Activated naive CD8-positive, alpha-beta T cell (primary cell): ENCODE data around the gene HHLA2.
A peak's percentile ranks its signal among the peaks of the same experiment; 100 is the strongest.

Experiments used
- H3K27ac Mint-ChIP-seq: one replicate; pipeline ENCODE4 v1.8.0; 2021; ENCODE audit warnings: mixed read lengths
- H3K27me3 Mint-ChIP-seq: one replicate; pipeline ENCODE4 v1.8.0; 2021; ENCODE audit warnings: mixed read lengths
- H3K36me3 Mint-ChIP-seq: one replicate; pipeline ENCODE4 v1.8.0; 2021; ENCODE audit warnings: mixed read lengths
- H3K4me1 Mint-ChIP-seq: one replicate; pipeline ENCODE4 v1.8.0; 2021; ENCODE audit warnings: low read depth, mixed read lengths
- H3K4me3 Mint-ChIP-seq: one replicate; pipeline ENCODE4 v1.8.0; 2021; ENCODE audit warnings: mild to moderate bottlenecking, mixed read lengths
- H3K9me3 Mint-ChIP-seq: one replicate; pipeline ENCODE4 v1.8.0; 2021; ENCODE audit warnings: low read depth, mixed read lengths

The HHLA2 gene

DNA sequence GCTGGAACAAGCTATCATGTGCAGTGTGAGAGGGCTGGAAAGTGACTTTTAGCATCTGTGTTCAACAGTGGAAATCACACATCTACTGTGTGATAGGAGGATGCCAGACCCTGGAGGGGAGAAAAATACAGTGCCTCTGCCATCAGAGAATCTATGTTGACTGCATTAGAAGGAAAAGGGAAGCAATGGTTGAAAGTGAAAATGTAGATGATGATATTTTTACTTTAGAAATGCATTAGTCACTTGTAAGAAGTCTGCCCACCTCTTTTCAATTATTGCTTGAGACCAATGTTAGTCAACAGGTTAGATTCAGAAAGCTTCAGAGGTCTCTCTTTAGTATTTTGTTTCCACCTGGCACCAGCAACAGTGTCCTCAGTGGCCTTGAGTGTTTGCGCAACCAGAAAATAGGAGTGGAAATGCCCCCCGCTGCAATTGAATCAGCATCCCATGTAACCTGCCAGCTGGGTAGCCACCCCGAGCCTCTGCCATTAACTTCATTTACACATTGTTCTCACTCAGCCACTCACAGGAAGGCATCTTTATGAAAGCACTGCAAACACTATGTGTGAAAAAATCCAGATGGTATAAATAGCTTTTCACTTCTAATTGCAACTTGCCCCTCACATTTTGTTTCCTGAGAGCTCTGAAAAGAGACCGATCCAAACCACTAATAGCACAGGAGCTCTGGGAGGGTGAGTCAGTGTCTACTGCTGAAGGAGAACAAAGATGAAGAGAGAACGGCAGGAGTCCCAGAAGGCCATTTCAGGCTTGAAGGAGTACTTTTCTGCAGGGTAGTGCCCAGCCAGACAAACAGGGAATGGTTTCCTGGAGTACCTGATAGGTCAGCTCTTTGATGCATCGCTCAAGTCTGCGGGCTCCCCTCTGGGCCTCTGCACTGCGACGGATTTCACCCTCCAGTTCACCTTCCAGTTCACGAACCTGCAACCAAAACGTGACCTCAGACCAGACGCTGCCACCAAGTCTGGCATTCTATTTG is 92.1 kb downstream of the HHLA2 start:
- H3K27ac Mint-ChIP-seq, result peak overlapping the region; percentile 82
- H3K36me3 Mint-ChIP-seq, result no peaks in the 10 kb centered on the region
- peak overlapping the region; percentile 4 for H3K4me3 Mint-ChIP-seq
- H3K9me3 Mint-ChIP-seq, result no peaks in the 10 kb centered on the region
- H3K27me3 Mint-ChIP-seq, result peaks cover 4% of the 10 kb centered on the region
- peaks cover 26% of the 10 kb centered on the region for H3K4me1 Mint-ChIP-seq

DNA sequence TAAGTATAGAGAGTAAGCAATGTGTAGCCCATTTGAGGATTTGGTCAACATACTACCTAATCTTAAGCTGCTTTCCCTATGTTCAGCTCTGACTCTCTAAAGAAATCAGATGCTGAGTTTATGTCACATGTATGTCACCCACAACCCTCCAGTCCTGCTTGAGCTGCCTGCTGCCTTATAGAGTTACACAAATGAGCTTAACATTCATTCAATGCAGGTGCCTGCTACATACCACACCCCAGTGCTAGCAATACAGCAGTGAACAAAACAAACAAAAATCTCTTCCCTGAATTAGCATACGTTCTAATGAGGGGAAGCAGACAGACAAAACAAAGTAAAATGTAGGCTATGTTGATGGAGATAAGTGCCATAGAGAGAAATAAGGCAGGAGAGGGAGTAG is 93.0 kb downstream of the HHLA2 start:
- peaks cover 26% of the 10 kb centered on the region for H3K4me1 Mint-ChIP-seq
- H3K4me3 Mint-ChIP-seq, result no peak overlapping the region
- no peaks in the 10 kb centered on the region for H3K9me3 Mint-ChIP-seq

DNA sequence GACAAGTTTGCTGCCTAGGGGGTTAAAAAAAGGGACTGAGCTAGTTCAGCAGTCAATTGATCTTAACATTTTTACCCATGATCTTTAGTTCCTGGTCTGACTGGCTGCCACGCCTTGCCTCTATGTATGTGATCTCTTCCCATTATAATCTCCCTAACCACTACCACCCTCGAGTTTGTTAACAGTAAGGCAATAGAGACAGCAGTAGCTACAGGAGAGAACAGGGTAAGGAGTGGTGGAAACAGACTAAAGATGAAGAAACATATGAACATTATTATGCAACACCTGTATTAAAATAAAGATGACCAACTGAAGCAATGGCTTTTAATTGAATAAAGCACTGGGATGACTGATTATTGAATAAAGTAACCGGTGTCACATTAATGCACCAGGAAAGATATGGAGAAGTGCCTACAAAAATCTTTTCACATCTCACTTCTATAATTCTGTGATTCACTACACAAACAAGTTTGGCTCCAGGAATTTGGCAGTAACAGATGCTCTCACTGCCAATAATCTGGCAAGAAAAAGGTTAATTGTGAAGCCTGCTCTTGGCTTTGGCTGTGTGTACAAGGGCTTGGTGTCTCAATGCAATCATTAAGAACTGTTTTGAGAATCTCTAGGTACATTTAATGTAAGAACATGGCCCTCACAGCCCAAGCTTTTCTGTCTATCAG is 95.7 kb downstream of the HHLA2 start:
- Mint-ChIP-seq H3K36me3 (no peaks in the 10 kb centered on the region), H3K4me3 (no peak overlapping the region), H3K27me3 (peaks cover 4% of the 10 kb centered on the region), H3K27ac (no peak overlapping the region), H3K4me1 (peaks cover 20% of the 10 kb centered on the region), H3K9me3 (no peaks in the 10 kb centered on the region)

More for the DNA sequence above, 93.0 kb downstream of the HHLA2 start:
- Mint-ChIP-seq H3K27me3 (peaks cover 4% of the 10 kb centered on the region), H3K36me3 (no peaks in the 10 kb centered on the region), H3K27ac (peak overlapping the region; percentile 2)

DNA sequence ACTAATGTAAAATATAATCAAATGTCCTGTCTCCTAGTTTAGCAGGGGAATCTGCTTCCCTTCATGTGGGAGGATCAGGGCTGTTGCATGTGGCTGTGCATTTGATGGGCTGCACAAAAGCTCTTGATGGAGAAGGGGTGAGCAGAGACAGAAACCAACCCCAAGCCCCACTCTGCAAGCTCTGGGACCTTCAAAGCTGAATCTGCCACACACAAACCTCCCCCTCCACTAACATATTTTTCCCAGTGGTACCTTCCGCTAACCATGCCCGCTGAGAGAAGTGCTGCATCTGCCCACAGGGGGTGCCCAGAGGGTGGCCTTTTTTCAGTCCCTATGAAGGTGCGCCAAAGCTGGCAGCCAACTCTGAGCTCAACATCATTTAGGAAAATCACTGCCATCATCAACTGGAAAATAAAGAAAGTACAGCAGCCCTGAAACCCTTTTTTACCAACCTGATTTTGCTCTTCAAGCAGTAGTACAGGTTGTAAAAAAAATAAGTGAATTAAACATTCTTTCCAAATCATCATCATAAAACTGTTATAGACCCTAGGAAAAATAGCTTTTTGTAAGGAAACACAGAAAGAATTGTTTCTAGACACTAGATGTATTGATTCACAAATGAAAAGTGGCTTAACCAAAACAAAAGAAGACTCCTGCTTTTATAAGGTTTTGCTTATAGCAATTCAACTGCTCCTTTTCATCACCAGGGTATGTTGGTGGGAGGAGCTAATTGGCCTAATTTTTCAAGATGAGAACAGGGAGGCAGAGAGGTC is 97.0 kb downstream of the HHLA2 start:
- no peaks in the 10 kb centered on the region for H3K36me3 Mint-ChIP-seq
- H3K9me3 Mint-ChIP-seq, result no peaks in the 10 kb centered on the region
- no peak overlapping the region for H3K4me3 Mint-ChIP-seq

GRCh38 chr3:108394016-108394415 is 97.7 kb downstream of the HHLA2 start:
- peaks cover 2% of the 10 kb centered on the region for H3K4me1 Mint-ChIP-seq
- H3K27me3 Mint-ChIP-seq, result peaks cover 4% of the 10 kb centered on the region
- no peak overlapping the region for H3K27ac Mint-ChIP-seq
- no peaks in the 10 kb centered on the region for H3K9me3 Mint-ChIP-seq
- H3K4me3 Mint-ChIP-seq, result no peak overlapping the region
- H3K36me3 Mint-ChIP-seq, result no peaks in the 10 kb centered on the region

More for the DNA sequence above, 97.0 kb downstream of the HHLA2 start:
- Mint-ChIP-seq H3K27me3 (peaks cover 4% of the 10 kb centered on the region), H3K27ac (no peak overlapping the region), H3K4me1 (peaks cover 9% of the 10 kb centered on the region)

GRCh38 chr3:108394563-108394962 is 98.2 kb downstream of the HHLA2 start:
- H3K27me3 Mint-ChIP-seq, result peaks cover 4% of the 10 kb centered on the region
- no peaks in the 10 kb centered on the region for H3K4me1 Mint-ChIP-seq
- H3K27ac Mint-ChIP-seq, result no peak overlapping the region
- H3K9me3 Mint-ChIP-seq, result peaks cover under 1% of the 10 kb centered on the region
- no peaks in the 10 kb centered on the region for H3K36me3 Mint-ChIP-seq
- H3K4me3 Mint-ChIP-seq, result no peak overlapping the region

GRCh38 chr3:108396336-108396735 is 100.0 kb downstream of the HHLA2 start:
- Mint-ChIP-seq H3K27ac (no peak overlapping the region), H3K4me1 (no peaks in the 10 kb centered on the region), H3K27me3 (peaks cover 4% of the 10 kb centered on the region)

DNA sequence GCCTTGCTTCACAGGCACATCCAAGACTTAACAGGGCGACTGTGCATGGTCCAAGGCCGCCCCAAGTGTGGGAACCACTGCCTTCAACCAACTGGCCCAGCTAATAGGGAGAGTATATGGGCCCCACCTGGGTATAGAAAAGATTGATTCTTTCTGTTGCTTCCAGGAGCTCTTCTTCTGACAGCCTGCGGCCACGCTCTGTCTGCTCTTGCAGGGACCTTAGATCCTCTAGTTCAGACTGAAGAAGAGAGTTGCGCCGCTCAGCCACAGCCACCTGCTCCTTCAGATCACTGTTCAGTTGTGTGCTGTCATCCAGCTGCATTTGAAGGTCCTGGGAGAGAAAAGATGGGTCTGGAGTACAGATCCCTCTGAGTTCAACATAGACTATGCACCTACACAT is 102.2 kb downstream of the HHLA2 start:
- peaks cover 5% of the 10 kb centered on the region for H3K9me3 Mint-ChIP-seq
- H3K4me3 Mint-ChIP-seq, result no peak overlapping the region
- no peak overlapping the region for H3K27ac Mint-ChIP-seq

More at GRCh38 chr3:108396336-108396735, 100.0 kb downstream of the HHLA2 start:
- Mint-ChIP-seq H3K9me3 (peaks cover 5% of the 10 kb centered on the region), H3K36me3 (no peaks in the 10 kb centered on the region), H3K4me3 (no peak overlapping the region)

DNA sequence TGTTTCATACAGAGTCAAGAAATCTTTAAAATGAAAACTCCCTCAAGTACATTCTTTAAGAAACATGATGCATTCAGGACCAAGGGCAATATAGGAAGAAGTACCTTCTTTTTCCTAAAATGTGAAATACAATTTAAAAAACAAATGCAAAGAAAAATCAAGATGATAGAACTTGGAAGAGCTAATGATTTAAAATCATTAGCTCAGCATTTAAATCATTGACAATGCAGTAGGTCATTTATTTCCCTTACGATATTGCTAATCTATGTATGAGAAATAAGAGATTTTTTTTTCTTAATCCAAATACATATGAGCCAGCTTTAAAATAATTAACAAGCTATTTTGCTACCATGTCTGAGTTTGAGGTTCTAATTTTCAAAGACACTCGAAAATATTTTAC is 105.5 kb downstream of the HHLA2 start:
- Mint-ChIP-seq H3K36me3 (no peaks in the 10 kb centered on the region), H3K4me1 (no peaks in the 10 kb centered on the region), H3K27ac (no peak overlapping the region), H3K4me3 (no peak overlapping the region), H3K9me3 (peaks cover 5% of the 10 kb centered on the region), H3K27me3 (no peaks in the 10 kb centered on the region)

More for the DNA sequence above, 102.2 kb downstream of the HHLA2 start:
- Mint-ChIP-seq H3K4me1 (no peaks in the 10 kb centered on the region), H3K27me3 (no peaks in the 10 kb centered on the region), H3K36me3 (no peaks in the 10 kb centered on the region)

DNA sequence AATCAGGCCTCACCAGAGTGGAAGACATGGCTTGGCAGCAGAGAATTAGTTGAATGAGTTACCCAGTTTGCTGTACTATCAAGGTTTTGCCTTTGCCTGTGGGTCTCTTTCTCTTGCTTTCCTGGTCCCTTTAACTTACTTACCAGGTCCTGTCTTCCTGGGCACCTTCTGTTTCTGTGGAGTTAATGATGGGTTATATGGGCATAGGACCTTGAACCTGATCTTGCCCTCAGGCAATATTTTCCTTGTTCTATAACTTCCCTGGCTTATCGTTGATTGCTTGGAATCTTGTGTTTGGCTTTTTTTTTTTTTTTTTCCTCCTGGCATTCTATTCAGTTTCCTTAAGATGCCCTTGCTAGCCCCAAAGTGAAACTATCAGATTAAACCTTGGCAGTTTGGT is 106.8 kb downstream of the HHLA2 start:
- Mint-ChIP-seq H3K4me3 (no peak overlapping the region), H3K27me3 (no peaks in the 10 kb centered on the region), H3K9me3 (peaks cover 5% of the 10 kb centered on the region), H3K4me1 (no peaks in the 10 kb centered on the region), H3K36me3 (no peaks in the 10 kb centered on the region), H3K27ac (no peak overlapping the region)

DNA sequence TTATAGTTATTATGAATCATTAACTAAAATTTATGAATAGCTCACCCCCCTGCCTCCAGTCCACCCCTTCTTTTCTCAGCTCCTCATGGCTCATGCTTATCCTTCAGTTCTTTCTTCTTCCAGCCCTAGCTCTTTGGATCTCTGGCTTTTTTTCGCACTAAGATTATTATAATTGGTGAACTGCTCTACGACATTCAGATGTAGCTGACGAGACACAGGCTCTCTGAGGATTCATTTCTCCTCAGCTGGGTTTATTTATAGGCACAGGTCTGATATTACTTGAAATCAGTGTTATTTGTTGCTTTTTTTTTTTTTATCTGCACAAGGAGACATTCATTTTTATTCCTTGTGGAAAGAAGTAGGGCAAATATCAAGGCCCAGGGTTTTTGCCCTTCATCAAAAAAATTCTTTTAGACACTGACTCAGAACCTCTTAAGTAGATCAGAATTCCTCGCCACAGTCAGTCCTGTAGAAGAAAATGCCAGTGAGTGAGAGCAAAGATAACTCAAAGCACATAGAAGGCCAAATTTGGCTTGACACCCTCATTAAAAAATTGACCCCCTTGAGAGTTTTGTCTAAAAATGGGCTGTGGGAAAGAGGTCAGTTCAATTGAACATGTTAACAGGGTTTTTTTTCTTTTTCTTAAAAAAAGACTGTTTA is 107.5 kb downstream of the HHLA2 start:
- Mint-ChIP-seq H3K9me3 (peaks cover 5% of the 10 kb centered on the region), H3K27ac (no peak overlapping the region), H3K4me3 (no peak overlapping the region), H3K27me3 (no peaks in the 10 kb centered on the region), H3K36me3 (no peaks in the 10 kb centered on the region), H3K4me1 (no peaks in the 10 kb centered on the region)

- H3K36me3 Mint-ChIP-seq, result no peaks in the 10 kb centered on the region
Observed at GRCh38 chr3:108404368-108404767, 108.0 kb downstream of the HHLA2 start.

GRCh38 chr3:108406063-108406660 is 109.8 kb downstream of the HHLA2 start:
- H3K4me3 Mint-ChIP-seq, result no peak overlapping the region
- no peaks in the 10 kb centered on the region for H3K27me3 Mint-ChIP-seq
- no peaks in the 10 kb centered on the region for H3K9me3 Mint-ChIP-seq
- H3K27ac Mint-ChIP-seq, result no peak overlapping the region
- no peaks in the 10 kb centered on the region for H3K36me3 Mint-ChIP-seq
- no peaks in the 10 kb centered on the region for H3K4me1 Mint-ChIP-seq

More at GRCh38 chr3:108404368-108404767, 108.0 kb downstream of the HHLA2 start:
- Mint-ChIP-seq H3K27ac (no peak overlapping the region), H3K4me1 (no peaks in the 10 kb centered on the region), H3K9me3 (peaks cover 5% of the 10 kb centered on the region), H3K4me3 (no peak overlapping the region), H3K27me3 (no peaks in the 10 kb centered on the region)

DNA sequence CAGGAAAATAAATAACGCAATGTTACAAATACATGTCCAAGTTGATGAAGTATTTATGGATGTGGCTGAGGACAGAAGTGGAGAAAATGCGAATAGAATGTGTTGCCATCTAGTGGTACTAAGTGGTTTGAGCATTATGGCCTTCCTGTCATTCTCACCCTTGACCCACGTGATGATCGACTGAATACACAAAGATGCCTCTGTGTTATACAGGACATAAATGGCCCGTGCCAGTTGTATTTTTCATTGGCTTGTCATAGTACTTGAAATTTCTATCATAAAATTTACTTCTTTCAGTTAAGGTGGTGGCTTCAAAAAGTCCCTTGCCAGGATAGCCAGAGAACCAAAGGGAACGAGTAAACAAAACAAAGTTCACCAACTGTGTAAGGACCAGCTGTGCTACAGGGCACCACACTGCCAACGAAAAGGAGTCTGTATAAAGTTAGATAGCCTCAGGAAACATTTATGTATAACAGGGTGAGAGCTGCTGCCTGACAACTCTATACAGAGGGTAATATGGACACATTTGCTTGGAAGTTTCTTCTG is 110.4 kb downstream of the HHLA2 start:
- Mint-ChIP-seq H3K27ac (no peak overlapping the region), H3K4me3 (no peak overlapping the region), H3K9me3 (no peaks in the 10 kb centered on the region), H3K36me3 (no peaks in the 10 kb centered on the region), H3K4me1 (no peaks in the 10 kb centered on the region), H3K27me3 (no peaks in the 10 kb centered on the region)
